ENCODE data around the gene CD300LD.

DNA sequence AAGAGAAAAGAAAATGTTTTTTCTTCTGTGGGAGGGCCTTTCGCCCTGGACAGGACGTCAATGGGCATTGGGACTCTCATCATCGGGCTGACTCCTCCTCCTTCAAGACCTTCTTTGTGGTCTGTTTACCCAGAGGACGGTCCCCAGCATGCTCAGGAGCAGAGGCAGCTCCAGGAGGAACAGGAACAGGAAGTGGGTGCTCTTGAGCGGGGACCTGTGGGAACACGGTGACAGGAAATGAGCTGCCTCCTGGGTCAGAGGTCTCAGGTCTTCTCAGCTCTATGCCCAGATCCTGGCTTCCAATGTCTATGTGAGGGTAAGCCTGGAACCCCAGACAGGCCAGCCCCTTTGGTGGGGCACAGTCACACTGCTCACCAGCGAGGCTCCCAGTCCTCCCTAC lies 12.2 kb downstream of the CD300LD start:
- TF ChIP-seq POLR2AphosphoS5 (IDR thresholded peaks at IDR 0.05): no peak
- no peak for TF ChIP-seq CTCF (IDR thresholded peaks at IDR 0.05 in 8 of 11, conservative IDR thresholded peaks at IDR 0.05 in 3 of 11)
- no peak for TF ChIP-seq POLR2A (IDR thresholded peaks at IDR 0.05)

Measured in spleen (tissue), 7 donors.